BLaER1 treated with 17β-estradiol and CSF1 and Interleukin-3, amounts not matched to agents 10 nM and 100 nM (cell line): ENCODE results near the gene RAB11FIP3.
"Not testable (repeated sequence)": the region's sequence is repeated elsewhere in the genome, so short reads cannot be mapped to it uniquely, and the experiment has no call there.

ENCODE experiments used
- H3K27ac ChIP-seq, 11 experiments: shearing (Covaris generic); formaldehyde crosslinking; 2 replicates each; pipeline ENCODE4 v1.8.1; 2022
- H3K27me3 ChIP-seq, 11 experiments: shearing (Covaris generic); formaldehyde crosslinking; 2 replicates each; pipeline ENCODE4 v1.8.1; 2022
- H3K36me3 ChIP-seq, 11 experiments: shearing (Covaris generic); formaldehyde crosslinking; 2 replicates each; pipeline ENCODE4 v1.8.1; 2022
- H3K4me1 ChIP-seq, 10 experiments: shearing (Covaris generic); formaldehyde crosslinking; 2 replicates each; pipeline ENCODE4 v1.8.1; 2022
- H3K4me2 ChIP-seq, 11 experiments: shearing (Covaris generic); formaldehyde crosslinking; 2 replicates each; pipeline ENCODE4 v1.8.1; 2022
- H3K4me3 ChIP-seq, 10 experiments: shearing (Covaris generic); formaldehyde crosslinking; 2 replicates each; pipeline ENCODE4 v1.8.1; 2022
- H3K9ac ChIP-seq, 11 experiments: shearing (Covaris generic); formaldehyde crosslinking; 2 replicates each; pipeline ENCODE4 v1.8.1; 2022
- H3K9me3 ChIP-seq, 11 experiments: shearing (Covaris generic); formaldehyde crosslinking; replicated peaks in 1 of 11; 2 replicates each; pipeline ENCODE4 v1.8.1; 2022
- H4K20me1 ChIP-seq, 11 experiments: shearing (Covaris generic); formaldehyde crosslinking; 2 replicates each; pipeline ENCODE4 v1.8.1; 2022
- Cebpa-rat ChIP-seq, 11 experiments: shearing (Covaris generic); IDR thresholded peaks; 2 replicates each; pipeline ENCODE4 v1.8.1; 2022

The RAB11FIP3 gene

DNA sequence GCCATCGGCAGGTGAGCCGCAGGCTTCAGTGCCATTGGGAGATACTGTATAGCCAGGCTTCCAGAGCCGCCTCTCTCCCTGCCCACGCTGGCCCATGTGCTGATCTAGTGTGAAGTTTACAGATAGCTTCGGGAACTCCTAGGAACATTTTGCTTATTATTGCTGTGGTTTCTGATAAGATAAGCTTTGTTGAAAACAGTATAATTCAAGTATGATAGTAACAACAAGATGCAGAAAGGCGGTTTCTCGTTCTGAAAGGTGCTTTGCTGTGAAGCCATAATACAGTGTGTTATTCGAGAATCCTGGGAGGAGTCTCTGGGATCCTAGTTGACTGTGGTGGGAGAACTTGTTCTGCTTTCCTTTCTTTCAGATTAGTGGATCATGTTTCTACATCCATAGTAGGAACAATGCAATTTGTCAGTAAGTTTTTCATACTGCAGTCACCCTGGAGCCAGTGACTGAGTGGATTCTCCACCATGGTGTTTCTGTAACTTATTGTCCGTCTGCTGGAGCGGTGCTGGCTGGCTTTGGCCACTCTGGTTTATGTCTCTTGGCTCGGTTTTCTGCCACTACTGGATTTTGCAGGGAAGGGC, 31.5 kb downstream of the RAB11FIP3 start:
- peaks cover 5 to 32% (median 22%) of the 10 kb centered on the region in 11 experiments for H3K36me3 ChIP-seq
- H3K9ac ChIP-seq: 0 out of 22 replicates have a peak overlapping the region, but pooled peaks of 1 of the 11 experiments have one; percentile 31
- no peaks in the 10 kb centered on the region for H3K27me3 ChIP-seq
- H3K9me3 ChIP-seq: no peaks in the 10 kb centered on the region
- no peak for TF ChIP-seq Cebpa-rat (IDR thresholded peaks at IDR 0.05)
- H4K20me1 ChIP-seq: peaks cover 5 to 95% (median 76%) of the 10 kb centered on the region in 11 experiments; a peak in 17 of 22 replicates
- H3K27ac ChIP-seq: no peak overlapping the region
- H3K4me2 ChIP-seq: no peak overlapping the region
- H3K4me1 ChIP-seq: peaks cover 11 to 40% (median 33%) of the 10 kb centered on the region in 10 experiments
- H3K4me3 ChIP-seq: no peak overlapping the region

GRCh38 chr16:457732-458400, 32.4 kb downstream of the RAB11FIP3 start:
- Histone ChIP-seq H4K20me1 (peaks cover 5 to 100% (median 84%) of the 10 kb centered on the region in 11 experiments; a peak in 18 of 22 replicates), H3K27ac (peak overlapping the region in 9 of 11 experiments; percentile 22 to 57 (median 49); a peak in 15 of 22 replicates), H3K9me3 (no peaks in the 10 kb centered on the region), H3K27me3 (no peaks in the 10 kb centered on the region), H3K4me1 (peaks cover 11 to 40% (median 33%) of the 10 kb centered on the region in 10 experiments), H3K4me3 (no peak overlapping the region; a peak in 1 of 20 replicates), H3K36me3 (peaks cover 14 to 40% (median 31%) of the 10 kb centered on the region in 11 experiments), H3K4me2 (peak overlapping the region; percentile 6 to 76 (median 63); a peak in 19 of 22 replicates), H3K9ac (peak overlapping the region in 9 of 11 experiments; percentile 2 to 54 (median 40); a peak in 15 of 22 replicates)
- TF ChIP-seq Cebpa-rat (IDR thresholded peaks at IDR 0.05): no peak

GRCh38 chr16:459761-460160, 34.3 kb downstream of the RAB11FIP3 start:
- TF ChIP-seq Cebpa-rat (IDR thresholded peaks at IDR 0.05): no peak
- peaks cover 22 to 58% (median 50%) of the 10 kb centered on the region in 11 experiments for H3K36me3 ChIP-seq
- H3K9ac ChIP-seq: no peak overlapping the region
- no peaks in the 10 kb centered on the region for H3K9me3 ChIP-seq
- no peak overlapping the region; a peak in 1 of 22 replicates for H3K4me2 ChIP-seq
- H3K4me1 ChIP-seq: peaks cover 11 to 38% (median 26%) of the 10 kb centered on the region in 10 experiments; a peak in 19 of 20 replicates
- no peak overlapping the region for H3K27ac ChIP-seq
- H4K20me1 ChIP-seq: peaks cover 7 to 100% (median 89%) of the 10 kb centered on the region in 11 experiments; a peak in 20 of 22 replicates
- H3K4me3 ChIP-seq: no peak overlapping the region
- no peaks in the 10 kb centered on the region for H3K27me3 ChIP-seq

- no peak overlapping the region for H3K27ac ChIP-seq
- no peaks in the 10 kb centered on the region for H3K9me3 ChIP-seq
- H3K4me1 ChIP-seq: peaks cover 17 to 46% (median 29%) of the 10 kb centered on the region in 10 experiments; a peak in 19 of 20 replicates
- H3K9ac ChIP-seq: no peak overlapping the region
- H3K4me3 ChIP-seq: no peak overlapping the region
- no peak overlapping the region for H3K4me2 ChIP-seq
- no peaks in the 10 kb centered on the region for H3K27me3 ChIP-seq
- peaks cover 22 to 53% (median 47%) of the 10 kb centered on the region in 11 experiments for H3K36me3 ChIP-seq
- no peak for TF ChIP-seq Cebpa-rat (IDR thresholded peaks at IDR 0.05)
- H4K20me1 ChIP-seq: peaks cover 17 to 100% (median 89%) of the 10 kb centered on the region in 11 experiments; a peak in 21 of 22 replicates
Observed at GRCh38 chr16:460787-461186, 35.3 kb downstream of the RAB11FIP3 start.

DNA sequence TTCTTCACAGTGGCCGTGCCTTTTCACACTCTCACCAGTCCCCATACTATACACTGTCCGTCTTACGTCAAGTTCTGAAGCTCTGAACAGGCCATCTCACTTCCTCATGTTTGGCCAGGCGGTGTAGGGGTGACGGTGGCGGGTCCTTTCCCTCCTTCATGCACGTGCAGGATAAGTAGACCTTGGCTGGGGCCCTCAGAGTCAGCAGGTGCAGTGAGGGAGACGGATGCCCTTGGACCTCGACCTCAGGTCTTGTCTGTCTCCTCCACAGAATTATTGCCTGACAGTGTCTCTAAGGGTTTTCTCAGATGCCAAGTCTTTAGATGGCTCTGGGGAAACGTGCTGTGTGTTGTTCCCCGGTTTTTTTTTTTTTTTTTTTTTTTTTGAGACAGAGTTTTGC, 37.6 kb downstream of the RAB11FIP3 start:
- H3K9ac ChIP-seq: peak overlapping the region in 1 of 11 experiments; percentile 18; a peak in 2 of 22 replicates
- no peak overlapping the region for H3K27ac ChIP-seq
- H3K4me2 ChIP-seq: no peak overlapping the region
- H3K4me3 ChIP-seq: no peak overlapping the region
- peaks cover 14 to 56% (median 37%) of the 10 kb centered on the region in 10 experiments; a peak in 19 of 20 replicates for H3K4me1 ChIP-seq
- H3K36me3 ChIP-seq: peaks cover 22 to 51% (median 43%) of the 10 kb centered on the region in 11 experiments
- H3K9me3 ChIP-seq: no peaks in the 10 kb centered on the region
- H3K27me3 ChIP-seq: no peaks in the 10 kb centered on the region
- no peak for TF ChIP-seq Cebpa-rat (IDR thresholded peaks at IDR 0.05)
- peaks cover 21 to 100% (median 93%) of the 10 kb centered on the region in 11 experiments; a peak in 21 of 22 replicates for H4K20me1 ChIP-seq

GRCh38 chr16:466651-467050, 41.2 kb downstream of the RAB11FIP3 start:
- H3K4me1 ChIP-seq: peaks cover 5 to 37% (median 25%) of the 10 kb centered on the region in 10 experiments; a peak in 17 of 20 replicates
- no peaks in the 10 kb centered on the region for H3K9me3 ChIP-seq
- H3K27ac ChIP-seq: peak overlapping the region in 4 of 11 experiments; percentile 0 to 33 (median 18); a peak in 4 of 22 replicates
- H4K20me1 ChIP-seq: peaks cover 20 to 100% (median 95%) of the 10 kb centered on the region in 11 experiments; a peak in 21 of 22 replicates
- TF ChIP-seq Cebpa-rat (IDR thresholded peaks at IDR 0.05): no peak
- peak overlapping the region in 9 of 11 experiments; percentile 8 to 58 (median 27); a peak in 10 of 22 replicates for H3K9ac ChIP-seq
- H3K4me2 ChIP-seq: peak overlapping the region in 8 of 11 experiments; percentile 3 to 63 (median 58); a peak in 13 of 22 replicates
- H3K4me3 ChIP-seq: no peak overlapping the region
- H3K36me3 ChIP-seq: peaks cover 29 to 71% (median 51%) of the 10 kb centered on the region in 11 experiments
- H3K27me3 ChIP-seq: no peaks in the 10 kb centered on the region

DNA sequence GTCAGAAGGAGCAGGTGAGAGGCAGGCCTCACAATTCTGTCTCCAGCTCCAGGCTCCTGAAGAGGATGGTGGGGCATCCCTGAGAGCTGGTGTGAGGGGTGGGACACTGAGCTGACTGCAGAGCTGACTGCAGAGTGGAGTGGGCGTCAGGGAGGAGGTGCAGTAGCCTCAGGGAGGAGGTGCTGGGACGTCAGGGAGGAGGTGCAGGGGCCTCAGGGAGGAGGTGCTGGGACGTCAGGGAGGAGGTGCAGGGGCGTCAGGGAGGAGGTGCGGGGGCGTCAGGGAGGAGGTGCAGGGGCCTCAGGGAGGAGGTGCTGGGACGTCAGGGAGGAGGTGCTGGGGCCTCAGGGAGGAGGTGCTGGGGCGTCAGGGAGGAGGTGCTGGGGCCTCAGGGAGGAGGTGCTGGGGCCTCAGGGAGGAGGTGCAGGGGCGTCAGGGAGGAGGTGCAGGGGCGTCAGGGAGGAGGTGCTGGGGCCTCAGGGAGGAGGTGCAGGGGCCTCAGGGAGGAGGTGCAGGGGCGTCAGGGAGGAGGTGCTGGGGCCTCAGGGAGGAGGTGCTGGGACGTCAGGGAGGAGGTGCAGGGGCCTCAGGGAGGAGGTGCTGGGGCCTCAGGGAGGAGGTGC, 41.9 kb downstream of the RAB11FIP3 start:
- Histone ChIP-seq H3K4me2 (peak overlapping the region in 3 of 11 experiments; percentile 61 to 63 (median 63); a peak in 4 of 22 replicates), H3K36me3 (peaks cover 29 to 71% (median 51%) of the 10 kb centered on the region in 11 experiments), H3K27ac (0 out of 22 replicates have a peak overlapping the region, but pooled peaks of 1 of the 11 experiments have one; percentile 14), H4K20me1 (peaks cover 20 to 100% (median 92%) of the 10 kb centered on the region in 11 experiments; a peak in 21 of 22 replicates), H3K4me1 (peaks cover 5 to 37% (median 25%) of the 10 kb centered on the region in 10 experiments; a peak in 17 of 20 replicates), H3K9ac (peak overlapping the region in 4 of 11 experiments; percentile 27 to 58 (median 46); a peak in 3 of 22 replicates)
- H3K9me3 ChIP-seq, H3K27me3 ChIP-seq, H3K4me3 ChIP-seq: not testable (repeated sequence)

- Histone ChIP-seq H3K4me2 (no peak overlapping the region), H3K4me3 (no peak overlapping the region), H3K4me1 (peaks cover 5 to 37% (median 25%) of the 10 kb centered on the region in 10 experiments; a peak in 17 of 20 replicates), H4K20me1 (peaks cover 20 to 100% (median 84%) of the 10 kb centered on the region in 11 experiments; a peak in 21 of 22 replicates), H3K9ac (no peak overlapping the region), H3K36me3 (peaks cover 24 to 71% (median 51%) of the 10 kb centered on the region in 11 experiments), H3K9me3 (no peaks in the 10 kb centered on the region), H3K27ac (no peak overlapping the region), H3K27me3 (no peaks in the 10 kb centered on the region)
- TF ChIP-seq Cebpa-rat (IDR thresholded peaks at IDR 0.05): no peak
Observed at GRCh38 chr16:468068-468821, 42.8 kb downstream of the RAB11FIP3 start.

DNA sequence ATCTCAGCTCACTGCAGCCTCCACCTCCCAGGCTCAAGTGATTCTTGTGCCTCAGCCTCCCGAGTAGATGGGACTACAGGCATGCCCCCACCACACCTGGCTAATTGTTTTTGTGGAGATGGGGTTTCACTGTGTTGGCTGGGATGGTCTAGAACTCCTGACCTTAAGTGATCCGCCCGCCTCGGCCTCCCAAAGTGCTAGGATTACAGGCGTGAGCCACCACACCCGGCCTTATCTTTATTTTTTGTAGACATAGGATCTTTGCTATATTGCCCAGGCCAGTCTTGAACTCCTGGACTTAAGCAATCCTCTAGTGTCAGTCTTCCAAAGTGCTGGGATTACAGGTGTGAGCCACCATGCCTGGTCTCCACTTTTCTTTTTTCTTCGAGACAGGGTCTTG, 44.0 kb downstream of the RAB11FIP3 start:
- H3K36me3 ChIP-seq: peaks cover 18 to 71% (median 52%) of the 10 kb centered on the region in 11 experiments; a peak in 21 of 22 replicates
- not testable (repeated sequence) for H3K4me2 ChIP-seq, H3K9ac ChIP-seq, H3K27ac ChIP-seq, H3K27me3 ChIP-seq, H3K4me3 ChIP-seq, H3K9me3 ChIP-seq
- H3K4me1 ChIP-seq: peaks cover 5 to 29% (median 25%) of the 10 kb centered on the region in 10 experiments; a peak in 17 of 20 replicates
- H4K20me1 ChIP-seq: peaks cover 20 to 100% (median 79%) of the 10 kb centered on the region in 11 experiments; a peak in 21 of 22 replicates
